Suppressor macrophage treated with lipopolysaccharide for 4 hours (primary cell): ENCODE measurements around the gene FBXL12.
A peak's percentile ranks its signal among the peaks of the same experiment; 100 is the strongest.
"Not testable (repeated sequence)": the region's sequence is repeated elsewhere in the genome, so short reads cannot be mapped to it uniquely, and the experiment has no call there.

ENCODE experiments used
- DNase-seq: peaks from one replicate; pipeline ENCODE4 v3.0.0-alpha.2; 2020

The FBXL12 gene

DNA sequence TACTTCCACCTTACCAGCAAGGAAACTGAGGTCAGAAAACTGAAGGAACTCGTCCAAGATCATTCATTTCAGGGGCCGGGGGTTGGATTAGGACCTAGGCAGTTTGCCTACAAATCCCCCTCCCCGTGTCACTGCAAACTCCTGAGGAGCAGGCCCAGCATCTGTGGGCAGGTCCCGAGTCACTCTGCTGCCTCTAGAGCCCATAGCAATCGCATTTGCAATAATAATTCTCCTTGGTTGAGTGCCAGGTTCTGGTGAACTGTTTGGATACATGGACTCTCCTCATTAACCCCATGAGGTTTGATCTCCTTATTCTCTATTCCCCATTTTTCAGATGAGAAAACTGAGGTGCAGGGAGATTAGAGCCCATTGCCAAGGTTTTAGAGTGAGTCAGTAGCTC lies 17.1 kb upstream of the FBXL12 start:
- DNase-seq, result peak; percentile 8

DNA sequence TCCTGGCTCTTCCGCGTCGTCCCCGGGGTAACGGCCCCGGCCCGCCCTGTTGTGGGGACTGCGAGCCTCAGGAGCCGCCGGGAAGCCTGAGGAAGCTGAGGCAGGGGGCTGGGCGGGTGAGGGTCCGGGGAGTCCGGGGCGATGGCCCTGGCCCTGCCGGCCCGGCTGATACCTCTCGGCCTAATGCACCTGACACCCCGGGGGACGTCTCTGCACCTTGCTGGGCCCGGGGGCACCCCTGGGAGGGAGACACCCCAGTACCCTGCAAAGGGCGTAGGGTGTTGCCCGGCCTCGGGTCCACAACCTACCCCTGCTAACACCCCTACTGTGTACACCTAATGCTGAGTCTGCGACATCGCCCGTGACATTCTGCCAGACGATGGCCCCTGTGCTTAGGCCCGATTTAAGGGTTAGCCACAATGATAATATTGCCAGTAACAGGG lies 16.6 kb upstream of the FBXL12 start:
- DNase-seq, result no peak

DNA sequence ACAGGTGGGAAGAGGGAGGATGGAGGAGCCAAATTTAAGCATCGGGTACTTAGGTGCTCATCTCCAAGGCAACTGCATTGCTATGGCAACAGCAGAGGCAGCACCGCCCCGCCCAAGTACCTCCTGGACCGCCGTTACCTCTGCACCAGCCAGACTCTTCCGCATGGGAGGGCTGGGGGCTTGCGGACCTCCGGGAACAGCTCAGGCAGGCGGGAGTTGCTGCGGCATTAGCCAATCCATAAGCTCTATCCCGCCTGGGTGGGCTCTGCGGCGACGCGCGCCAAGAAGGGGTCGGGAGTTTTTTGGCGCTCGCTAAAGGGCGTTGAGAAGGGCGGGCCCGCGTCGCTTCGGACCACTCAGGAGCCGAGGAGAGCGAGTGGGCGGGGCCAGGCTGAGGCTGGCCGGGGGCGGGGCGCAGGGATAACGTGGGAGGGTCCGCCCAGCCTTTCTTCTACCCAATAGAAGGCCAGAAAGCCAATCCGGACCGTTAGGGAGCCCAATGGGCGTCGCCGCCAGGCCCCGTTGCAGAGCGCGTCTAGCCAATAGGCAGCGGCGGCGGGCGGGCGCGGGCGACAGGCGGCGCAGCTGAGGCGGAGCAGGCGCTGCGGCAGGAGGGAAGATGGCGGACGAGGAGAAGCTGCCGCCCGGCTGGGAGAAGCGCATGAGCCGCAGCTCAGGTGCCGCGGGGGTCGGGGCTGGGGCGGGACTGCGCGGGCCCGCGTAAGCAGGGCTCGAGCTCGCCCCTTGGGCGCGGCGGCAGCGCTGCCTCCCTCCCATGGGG lies 16.0 kb upstream of the FBXL12 start, which contains the start of gene PIN1:
Gene PIN1, plus strand, starts transcription at position 593 of the 781 bp plus-strand sequence. Its CDS starts 27 bp downstream, at position 620.
- peak; percentile 100 for DNase-seq

DNA sequence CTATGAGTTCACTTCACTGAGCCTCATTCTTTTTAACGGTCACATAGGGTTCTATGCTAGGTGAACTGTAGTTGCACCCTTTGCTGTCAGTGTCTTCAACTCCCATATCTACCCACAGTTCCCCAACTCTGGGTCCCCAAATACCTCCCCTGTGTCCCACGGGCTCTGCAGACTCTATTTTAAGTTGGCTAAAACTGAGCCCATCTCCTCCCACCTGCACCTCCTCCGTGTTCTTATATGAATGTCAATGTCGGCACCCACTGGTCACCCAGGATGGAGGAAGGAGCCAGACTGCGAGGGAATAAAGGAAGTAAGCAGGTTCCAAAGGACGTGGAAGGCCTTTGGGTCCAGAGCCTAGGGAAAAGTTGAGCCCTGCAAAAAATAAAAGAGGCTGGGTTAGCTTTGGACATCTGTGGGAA lies 15.4 kb upstream of the FBXL12 start:
- no peak for DNase-seq

DNA sequence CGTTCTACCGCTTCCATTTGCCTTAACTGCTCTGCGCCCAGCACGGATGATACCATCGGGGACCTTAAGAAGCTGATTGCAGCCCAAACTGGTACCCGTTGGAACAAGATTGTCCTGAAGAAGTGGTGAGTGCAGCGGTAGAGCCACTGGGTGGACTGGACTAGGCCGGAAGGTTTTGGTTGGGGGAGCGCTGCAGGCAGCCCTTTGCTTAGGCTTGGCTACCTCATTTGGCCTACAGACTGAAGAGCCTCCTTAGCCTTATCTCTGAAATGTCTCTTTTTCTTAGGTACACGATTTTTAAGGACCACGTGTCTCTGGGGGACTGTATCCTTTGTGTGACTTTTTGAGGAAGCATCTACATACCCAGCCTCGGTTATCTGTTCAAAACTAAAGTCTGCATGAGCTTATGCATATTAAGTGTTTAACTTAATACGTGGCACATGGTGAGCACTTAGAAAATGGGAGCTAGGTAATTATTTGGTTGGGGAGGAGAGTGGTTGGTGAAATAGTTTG lies 9.7 kb upstream of the FBXL12 start:
- DNase-seq, result no peak

- DNase-seq, result peak; percentile 93
These were observed 8.7 kb upstream of the FBXL12 start, which contains the start of gene UBL5 for GRCh38 chr19:9827289-9828238. Gene UBL5, plus strand, starts transcription at chr19:9827918. Its CDS starts 420 bp downstream, at chr19:9828338.

- DNase-seq, result no peak
These were observed 4.9 kb upstream of the FBXL12 start for GRCh38 chr19:9823816-9824215.

- not testable (repeated sequence) for DNase-seq
These were observed 1.2 kb upstream of the FBXL12 start for GRCh38 chr19:9820034-9820433.

DNA sequence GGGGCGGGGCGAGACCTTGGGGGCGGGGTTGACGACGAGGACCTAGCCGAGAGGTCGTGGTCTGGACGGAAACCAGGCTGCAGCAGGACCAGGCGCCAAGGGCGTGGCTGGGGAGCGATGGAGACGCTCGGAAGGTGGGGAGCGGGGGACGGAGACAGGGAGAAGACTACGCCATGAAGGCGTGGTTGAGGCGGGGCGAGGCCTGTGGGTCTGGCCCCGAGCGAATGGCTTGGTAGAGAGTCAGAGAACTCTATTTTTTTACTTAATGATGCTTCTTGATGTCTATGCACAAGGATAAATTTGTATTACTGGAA lies 674 bp upstream of the FBXL12 start:
- DNase-seq, result no peak

GRCh38 chr19:9818175-9818733 lies 625 bp downstream of the FBXL12 start:
- DNase-seq, result no peak

DNA sequence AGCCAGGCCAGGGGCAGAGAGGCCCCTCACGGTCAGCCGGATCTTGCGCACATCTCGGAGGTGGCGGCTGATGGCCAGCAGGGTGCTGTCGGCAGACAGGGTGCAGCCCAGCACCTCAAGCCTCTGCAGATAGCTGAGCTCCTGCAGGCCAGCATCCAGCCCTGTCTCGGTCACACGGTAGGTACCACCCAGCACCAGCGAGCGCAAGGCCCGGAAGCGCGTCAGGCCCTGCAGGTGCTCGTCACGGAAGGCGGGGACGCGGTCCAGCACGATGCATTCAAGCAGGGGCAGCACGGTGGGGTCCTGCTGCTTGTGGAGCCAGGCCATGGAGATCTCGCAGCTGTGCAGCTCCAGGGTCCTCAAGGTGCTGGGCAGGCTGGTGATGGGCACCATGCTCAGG lies 7.7 kb downstream of the FBXL12 start:
- no peak for DNase-seq

DNA sequence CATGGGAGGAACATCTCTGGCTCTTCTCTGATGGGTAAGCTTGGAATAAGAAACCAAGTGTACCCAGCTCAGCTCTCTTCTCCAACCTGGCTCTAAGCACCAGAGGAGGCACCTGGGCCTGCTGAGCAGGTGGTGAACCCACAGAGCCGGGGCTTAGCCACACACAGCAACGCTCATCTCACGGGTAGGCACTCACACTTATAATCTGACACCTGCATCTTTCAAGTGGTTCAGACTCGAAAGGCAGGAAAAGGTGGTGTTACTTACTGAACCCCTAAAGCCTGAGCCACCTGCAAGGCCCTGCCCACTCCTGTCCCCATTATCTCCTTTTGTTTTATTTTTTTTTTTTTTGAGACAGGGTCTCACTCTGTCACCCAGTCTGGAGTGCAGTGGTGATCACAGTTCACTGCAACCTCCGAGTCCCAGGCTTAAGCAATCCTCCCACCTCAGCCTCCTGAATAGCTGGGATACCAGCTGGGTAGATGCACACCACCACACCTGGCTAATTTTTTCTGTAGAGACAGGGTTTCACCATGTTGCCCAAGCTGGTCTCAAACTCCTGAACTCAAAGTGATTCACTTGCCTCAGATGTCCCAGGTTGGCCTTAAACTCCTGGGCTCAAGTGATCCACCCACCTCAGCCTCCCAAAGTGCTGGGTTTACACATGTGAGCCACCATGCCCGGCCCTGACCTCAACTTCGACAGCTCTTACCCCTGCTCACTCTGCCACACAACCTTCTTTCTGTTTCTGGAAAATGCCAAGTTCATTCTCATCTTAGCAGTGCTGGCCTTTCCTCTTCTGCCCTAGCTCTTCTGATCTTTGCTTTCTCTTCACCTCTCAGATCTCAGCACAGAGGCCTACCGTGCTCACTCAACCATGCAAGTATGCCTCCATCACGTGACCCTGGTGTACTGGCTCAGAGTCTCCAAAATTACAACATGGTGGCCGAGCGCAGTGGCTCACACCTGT lies 9.7 kb downstream of the FBXL12 start:
- no peak for DNase-seq

DNA sequence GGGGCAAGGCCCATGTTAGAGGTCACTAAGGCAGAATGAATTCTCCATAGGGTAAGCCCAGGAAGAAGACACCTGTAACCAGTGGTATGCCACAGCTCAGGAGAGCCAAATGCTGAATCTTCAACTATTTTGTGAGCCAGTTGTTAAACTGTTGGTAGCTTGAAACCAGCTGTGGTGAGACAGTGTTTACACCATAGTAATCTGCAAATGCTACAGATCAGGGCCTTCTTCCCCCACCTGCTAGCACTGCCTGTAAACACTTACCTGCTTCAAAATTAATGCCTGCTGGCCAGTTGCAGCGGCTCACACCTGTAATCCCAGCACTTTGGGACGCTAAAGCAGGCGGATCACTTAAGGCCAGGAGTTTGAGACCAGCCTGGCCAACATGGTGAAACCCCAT lies 12.1 kb downstream of the FBXL12 start:
- DNase-seq, result no peak

DNA sequence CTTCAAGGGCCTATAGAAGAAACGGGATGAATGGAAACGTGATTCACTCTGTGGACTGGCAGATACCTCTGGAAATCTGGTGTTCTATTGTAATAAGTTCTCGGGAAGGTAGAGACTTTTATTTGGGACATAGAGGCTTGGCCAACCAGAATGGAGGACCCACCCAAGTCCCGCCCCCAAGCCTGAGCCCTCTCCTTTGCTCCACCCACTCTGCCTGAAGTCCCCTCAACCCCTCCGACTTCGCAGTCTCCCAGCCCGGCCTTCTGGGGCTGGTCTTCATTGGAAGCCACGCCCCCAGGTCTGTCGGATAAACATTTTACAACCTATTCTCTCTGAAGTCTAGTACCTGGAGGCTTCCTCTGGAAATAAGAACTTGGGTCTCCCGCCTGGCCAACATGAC lies 16.9 kb downstream of the FBXL12 start:
- no peak for DNase-seq

DNA sequence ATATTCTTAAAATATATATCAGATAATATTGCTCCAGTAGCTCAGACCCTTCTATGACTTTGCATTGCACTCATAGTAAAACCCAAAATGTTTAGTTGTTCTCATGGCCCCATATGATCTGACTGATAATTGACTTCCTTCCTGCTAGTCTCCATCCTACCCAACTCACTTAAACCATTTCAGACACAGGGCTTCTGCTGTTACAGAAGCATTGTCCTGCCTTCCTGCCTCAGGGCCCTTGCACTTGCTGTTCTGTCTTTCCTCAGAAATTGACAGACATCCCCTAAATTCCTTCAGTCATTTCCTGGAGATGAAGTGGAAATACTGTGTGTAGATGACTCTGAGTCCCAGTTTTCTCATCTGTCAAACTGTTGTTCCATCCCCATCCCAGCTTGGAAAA lies 19.7 kb downstream of the FBXL12 start:
- no peak for DNase-seq

GRCh38 chr19:9797871-9798270 lies 21.0 kb downstream of the FBXL12 start:
- no peak for DNase-seq

DNA sequence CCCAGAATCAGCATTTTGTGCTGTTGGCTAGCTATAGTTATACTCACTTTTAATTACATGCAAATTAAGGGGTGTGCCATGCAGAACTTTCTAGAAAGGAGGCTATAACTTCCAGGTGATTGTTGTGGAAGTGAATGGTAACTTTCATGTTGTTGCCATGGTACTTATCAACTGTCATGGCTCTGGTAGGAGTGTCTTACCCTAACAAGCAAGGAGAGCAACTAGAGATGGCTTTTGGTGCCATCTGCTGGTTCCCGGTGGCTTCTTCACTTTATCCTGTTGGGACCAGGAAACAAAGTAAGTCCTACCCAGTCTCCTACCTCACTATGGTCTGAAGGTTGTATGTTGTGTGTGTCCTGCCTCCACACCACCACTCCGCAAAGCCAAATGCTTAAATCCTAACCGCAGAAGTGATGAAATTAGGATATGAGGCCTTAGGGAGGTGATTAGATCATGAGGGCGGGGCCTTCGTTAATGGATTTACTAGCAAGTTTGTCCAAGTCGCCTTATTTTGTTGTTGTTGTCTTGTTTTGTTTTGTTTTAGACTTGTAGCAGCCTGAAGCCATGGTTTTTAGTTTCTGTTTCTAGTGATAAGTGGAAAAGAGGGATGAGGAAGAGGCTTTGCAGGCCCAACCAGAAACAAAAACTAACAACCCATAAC lies 22.6 kb downstream of the FBXL12 start:
- DNase-seq, result peak; percentile 87

DNA sequence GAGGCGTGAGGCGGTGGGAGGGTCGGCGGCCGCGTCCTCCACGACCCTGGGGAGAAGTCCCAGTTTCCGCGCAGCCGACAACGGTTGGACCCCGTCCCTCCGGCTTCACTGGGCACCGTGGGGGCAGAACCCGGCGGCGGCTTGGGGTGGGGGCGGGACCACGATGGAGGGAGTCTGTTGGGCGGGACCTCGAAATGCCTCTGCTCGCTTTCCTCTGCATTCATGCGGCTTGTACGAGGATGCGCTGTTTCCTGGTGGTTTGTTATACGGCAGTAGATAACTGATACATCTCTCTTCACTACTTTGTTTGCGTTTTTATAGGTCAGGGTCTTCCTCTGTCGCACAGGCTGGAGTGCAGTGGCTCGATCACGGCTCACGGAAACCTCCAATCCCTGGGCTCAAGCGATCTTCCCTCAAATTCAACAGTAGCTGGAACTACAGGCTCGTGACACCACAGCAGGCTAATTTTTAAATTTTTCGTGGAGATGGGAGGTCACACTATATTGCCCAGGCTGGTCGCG lies 25.7 kb downstream of the FBXL12 start:
- peak; percentile 31 for DNase-seq

DNA sequence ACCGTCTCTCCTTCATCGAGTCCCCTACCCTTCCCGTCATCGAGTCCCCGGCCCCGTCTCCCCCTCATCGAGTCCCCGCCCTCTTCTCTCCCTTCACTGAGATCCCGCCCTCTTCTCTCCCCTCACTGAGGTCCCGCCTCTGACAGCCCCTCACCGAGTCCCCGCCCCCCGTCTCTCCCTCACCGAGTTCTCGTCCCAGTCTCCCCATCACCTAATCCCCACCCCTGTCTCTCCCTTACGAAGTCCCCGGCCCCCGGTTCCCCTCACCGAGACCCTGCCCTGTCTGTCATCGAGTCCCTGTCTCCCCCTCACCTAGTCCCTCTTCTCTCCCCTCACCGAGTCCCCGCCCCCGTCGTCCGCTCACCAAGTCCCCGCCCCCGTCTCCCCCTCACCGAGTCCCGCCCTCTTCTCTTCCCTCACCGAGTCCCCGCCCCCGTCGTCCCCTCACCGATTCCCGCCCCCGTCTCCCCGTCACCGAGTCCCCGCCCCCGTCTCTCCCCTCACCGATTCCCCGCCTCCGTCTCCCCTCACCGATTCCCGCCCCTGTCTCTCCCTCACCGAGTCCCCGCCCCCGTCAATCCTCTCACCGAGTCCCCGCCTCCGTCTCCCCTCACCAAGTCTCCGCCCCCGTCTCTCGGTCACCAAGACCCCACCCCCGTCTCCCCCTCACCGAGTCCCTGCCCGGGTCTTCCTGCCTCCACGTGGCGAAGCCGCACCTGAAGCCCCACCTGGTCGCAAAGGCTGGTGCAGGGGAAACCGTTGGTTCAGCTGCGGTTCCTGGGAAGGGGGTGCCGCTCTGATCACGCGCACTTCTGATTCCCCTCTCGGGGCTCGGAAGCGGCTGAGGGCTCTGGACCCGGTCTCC lies 26.4 kb downstream of the FBXL12 start:
- peak; percentile 93 for DNase-seq

- peak; percentile 95 for DNase-seq
These were observed 27.2 kb downstream of the FBXL12 start for GRCh38 chr19:9791552-9792205.
